ENCODE data around the gene FOXJ2.
"Not testable (repeated sequence)": the region's sequence is repeated elsewhere in the genome, so short reads cannot be mapped to it uniquely, and the experiment has no call there.

FOXJ2 gene

DNA sequence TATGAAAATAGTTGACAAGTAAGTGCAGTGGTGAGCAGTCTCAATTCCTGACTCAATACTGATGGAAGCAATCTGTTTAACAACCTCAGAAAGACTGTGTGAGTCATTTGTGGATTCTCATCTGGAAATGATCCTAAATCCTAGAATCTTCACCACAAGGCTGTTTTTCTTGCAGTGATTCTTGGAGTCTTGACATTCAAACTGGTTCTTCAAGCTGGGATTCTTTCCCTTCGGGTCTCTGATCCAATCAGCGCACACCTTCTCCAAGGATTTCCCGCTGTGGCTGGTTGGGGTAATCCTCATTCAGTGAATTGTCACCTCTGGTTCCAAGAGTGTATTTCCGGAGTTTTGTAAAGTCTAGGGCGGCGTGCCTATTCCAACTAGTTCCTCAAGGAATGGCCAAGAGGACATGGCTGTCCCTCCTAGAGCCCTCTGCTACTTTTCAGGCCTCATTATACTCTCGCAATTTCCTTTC is 37.7 kb upstream of the FOXJ2 start:
- no peak overlapping the region for H3K4me3 ChIP-seq (ENCODE audit: low read depth, low read length)
- DNase-seq (ENCODE audit: low read depth), result no peak
- TF ChIP-seq, protein P1, sequence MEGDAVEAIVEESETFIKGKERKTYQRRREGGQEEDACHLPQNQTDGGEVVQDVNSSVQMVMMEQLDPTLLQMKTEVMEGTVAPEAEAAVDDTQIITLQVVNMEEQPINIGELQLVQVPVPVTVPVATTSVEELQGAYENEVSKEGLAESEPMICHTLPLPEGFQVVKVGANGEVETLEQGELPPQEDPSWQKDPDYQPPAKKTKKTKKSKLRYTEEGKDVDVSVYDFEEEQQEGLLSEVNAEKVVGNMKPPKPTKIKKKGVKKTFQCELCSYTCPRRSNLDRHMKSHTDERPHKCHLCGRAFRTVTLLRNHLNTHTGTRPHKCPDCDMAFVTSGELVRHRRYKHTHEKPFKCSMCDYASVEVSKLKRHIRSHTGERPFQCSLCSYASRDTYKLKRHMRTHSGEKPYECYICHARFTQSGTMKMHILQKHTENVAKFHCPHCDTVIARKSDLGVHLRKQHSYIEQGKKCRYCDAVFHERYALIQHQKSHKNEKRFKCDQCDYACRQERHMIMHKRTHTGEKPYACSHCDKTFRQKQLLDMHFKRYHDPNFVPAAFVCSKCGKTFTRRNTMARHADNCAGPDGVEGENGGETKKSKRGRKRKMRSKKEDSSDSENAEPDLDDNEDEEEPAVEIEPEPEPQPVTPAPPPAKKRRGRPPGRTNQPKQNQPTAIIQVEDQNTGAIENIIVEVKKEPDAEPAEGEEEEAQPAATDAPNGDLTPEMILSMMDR (IDR thresholded peaks at IDR 0.05; ENCODE audit: insufficient read depth, low read depth, low read length, missing control alignments), result no peak

DNA sequence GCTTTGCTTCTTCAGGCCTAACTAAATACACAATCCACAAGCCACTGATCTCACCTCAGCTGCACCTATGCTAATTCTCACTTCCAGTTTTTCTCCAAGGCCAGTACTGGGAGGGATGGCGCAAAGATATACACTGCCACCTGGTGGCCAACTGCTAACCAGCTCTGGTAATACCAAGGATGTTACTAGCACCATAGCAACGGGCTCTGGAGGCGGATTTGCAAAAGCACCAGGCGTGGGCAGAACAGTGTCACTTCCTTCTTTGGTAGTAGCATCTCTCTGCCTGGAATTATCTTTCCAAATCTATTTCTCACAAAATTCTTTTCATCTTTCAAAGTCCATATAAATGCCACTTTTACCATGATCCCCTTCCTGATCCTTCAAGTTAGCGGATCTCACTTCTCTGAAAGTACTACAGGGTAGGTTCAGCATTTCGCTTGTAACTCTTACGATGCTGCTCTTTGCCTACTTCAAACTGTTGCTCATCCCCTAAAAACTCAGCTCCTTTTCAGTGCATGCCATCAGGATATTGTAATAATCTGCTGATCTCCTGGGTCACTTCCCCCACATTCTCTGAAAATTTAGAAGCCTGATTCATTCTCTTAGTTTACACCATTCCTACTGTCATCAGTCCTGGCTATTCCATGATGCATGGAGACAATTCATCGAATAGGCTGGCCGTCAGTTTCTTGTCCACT is 37.1 kb upstream of the FOXJ2 start:
- DNase-seq (ENCODE audit: low read depth), result peak; percentile 89
- no peak overlapping the region for H3K4me3 ChIP-seq (ENCODE audit: low read depth, low read length)
- TF ChIP-seq, protein P1 (IDR thresholded peaks at IDR 0.05; ENCODE audit: insufficient read depth, low read depth, low read length, missing control alignments), result peak; percentile 63

DNA sequence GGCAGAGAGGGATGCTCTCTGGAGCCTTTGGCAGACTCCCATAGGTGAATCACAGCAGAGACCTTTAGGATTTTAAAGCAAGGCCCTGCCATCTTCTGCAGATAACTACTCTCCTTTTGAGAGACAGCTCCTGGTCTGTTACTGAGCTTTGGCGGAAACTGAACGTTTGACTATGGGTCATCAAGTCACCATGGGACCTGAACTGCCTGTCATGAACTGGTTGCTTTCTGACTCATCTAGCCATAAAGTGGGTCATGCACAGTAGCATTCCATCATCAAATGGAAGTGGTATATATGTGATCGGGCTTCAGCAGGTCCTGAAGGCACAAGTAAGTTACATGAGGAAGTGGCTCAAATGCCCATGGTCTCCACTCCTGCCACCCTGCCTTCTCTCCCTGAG is 31.7 kb upstream of the FOXJ2 start:
- H3K4me3 ChIP-seq (ENCODE audit: low read depth, low read length), result not testable (repeated sequence)
- peak; percentile 20 for DNase-seq (ENCODE audit: low read depth)

DNA sequence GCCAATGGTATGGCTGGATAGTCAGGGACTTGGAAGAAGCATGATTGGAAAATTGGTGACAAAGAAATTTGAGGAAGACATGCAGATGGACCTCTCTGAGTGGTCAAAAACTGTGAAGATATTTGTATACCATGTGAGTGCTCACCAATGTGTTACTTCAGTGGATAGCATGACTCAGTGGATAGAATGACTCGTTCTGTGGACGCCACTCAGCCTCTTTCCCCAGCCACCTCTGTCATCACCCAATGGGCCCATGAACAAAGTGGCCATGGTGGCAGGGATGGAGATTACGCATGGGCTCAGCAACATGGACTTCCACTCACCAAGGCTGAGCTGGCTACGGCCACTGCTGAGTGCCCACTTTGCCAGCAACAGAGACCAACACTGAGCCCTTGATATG is 31.0 kb upstream of the FOXJ2 start:
- not testable (repeated sequence) for DNase-seq (ENCODE audit: low read depth); H3K4me3 ChIP-seq (ENCODE audit: low read depth, low read length)

DNA sequence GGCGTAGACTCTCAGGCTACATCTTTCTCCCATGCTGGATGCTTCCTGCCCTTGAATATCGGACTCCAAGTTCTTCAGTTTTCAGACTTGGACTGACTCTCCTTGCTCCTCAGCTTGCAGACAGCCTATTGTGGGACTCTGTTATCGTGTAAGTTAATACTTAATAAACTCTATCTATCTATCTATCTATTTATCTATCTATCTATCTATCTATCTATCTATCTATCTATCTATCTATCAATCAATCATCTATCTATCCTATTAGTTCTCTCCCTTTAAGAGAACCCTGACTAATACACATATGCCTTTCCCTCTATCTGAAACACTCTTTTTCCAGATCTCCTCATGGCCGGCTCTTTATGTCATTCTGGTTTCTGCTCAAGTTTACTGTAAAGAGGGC is 27.6 kb upstream of the FOXJ2 start:
- H3K4me3 ChIP-seq (ENCODE audit: low read depth, low read length); DNase-seq (ENCODE audit: low read depth): not testable (repeated sequence)

DNA sequence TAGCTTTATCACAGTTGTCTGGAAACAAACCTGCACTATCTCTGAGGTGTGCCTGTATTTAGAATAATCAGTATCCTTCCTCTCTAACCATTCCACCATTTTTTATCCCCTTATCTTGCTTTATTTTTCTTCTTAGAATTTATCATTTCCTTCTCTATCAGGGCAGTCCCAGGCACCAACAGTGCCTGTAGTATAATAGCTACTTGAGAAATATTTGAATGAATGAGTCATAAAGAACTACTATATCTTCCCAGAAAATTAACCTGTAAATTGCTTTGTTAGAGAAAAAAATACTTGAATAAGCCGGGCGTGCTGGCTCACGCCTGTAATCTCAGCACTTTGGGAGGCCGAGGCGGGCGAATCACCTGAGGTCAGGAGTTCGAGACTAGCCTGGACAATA is 21.2 kb upstream of the FOXJ2 start:
- no peak for DNase-seq (ENCODE audit: low read depth)
- TF ChIP-seq, protein P1 (IDR thresholded peaks at IDR 0.05; ENCODE audit: insufficient read depth, low read depth, low read length, missing control alignments), result no peak
- H3K4me3 ChIP-seq (ENCODE audit: low read depth, low read length), result no peak overlapping the region

DNA sequence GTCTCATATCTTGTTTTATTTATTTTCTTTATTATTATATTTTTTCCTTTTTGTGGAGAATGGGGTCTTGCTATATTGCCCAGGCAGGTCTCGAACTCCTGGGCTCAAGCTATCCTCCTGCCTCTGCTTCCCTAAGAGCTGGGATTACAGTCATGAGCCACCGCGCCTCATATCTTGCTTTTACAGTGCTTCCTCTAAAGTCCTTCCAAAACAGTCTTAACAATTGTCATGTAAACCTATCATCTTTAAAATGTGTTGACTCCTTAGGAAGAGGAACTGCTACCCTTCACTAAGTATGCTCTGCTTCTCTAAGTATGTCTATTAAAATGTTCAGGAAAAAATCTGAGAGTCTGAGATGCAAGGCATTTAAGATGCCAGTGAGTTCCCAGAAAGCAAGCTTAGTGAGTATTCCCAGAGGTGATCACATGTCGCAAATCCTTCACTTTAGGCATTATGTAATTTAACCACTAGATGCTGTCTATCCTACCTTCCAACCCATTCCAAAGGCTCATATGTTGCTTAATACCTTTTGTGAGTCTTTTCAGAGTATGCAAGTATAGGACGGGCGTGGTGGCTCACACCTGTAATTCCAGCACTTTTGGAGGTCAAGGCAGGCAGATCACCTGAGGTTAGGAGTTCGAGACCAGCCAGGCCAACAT is 19.7 kb upstream of the FOXJ2 start:
- TF ChIP-seq, protein P1 (IDR thresholded peaks at IDR 0.05; ENCODE audit: insufficient read depth, low read depth, low read length, missing control alignments), result no peak
- no peak for DNase-seq (ENCODE audit: low read depth)

DNA sequence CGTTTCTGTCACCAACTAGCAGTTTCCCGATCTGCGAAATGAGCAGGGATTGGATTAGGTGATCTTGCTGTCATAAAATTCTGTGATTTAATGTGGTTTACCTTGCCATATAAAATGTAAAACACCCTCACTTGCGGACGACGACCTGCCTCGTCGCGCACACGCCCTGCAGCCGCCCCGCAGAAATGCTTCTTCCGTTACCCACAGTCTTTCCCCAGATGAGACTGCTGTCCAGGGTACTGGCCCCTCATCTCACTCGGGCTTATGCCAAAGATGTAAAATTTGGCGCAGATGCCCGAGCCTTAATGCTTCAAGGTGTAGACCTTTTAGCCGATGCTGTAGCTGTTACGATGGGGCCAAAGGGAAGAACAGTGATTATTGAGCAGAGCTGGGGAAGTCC is 17.7 kb upstream of the FOXJ2 start:
- no peak for DNase-seq (ENCODE audit: low read depth)
- no peak overlapping the region for H3K4me3 ChIP-seq (ENCODE audit: low read depth, low read length)
- TF ChIP-seq, protein P1 (IDR thresholded peaks at IDR 0.05; ENCODE audit: insufficient read depth, low read depth, low read length, missing control alignments), result no peak

More for the DNA sequence above, 19.7 kb upstream of the FOXJ2 start:
- no peak overlapping the region for H3K4me3 ChIP-seq (ENCODE audit: low read depth, low read length)

DNA sequence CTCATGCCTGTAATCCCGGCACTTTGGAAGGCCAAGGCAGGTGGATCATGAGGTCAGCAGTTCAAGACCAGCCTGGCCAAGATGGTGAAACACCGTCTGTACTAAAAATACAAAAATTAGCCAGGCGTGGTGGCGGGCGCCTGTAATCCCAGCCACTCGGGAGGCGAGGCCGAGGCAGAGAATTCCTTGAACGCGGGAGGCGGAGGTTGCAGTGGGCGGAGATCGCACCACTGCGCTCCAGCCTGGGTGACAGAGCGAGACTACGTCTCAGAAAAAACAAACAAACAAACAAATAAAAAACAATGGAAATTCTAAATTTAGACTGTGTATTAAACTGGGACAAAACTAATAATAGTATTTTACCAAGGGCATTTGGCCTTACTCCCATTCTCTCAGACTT is 14.3 kb upstream of the FOXJ2 start:
- DNase-seq (ENCODE audit: low read depth); H3K4me3 ChIP-seq (ENCODE audit: low read depth, low read length): not testable (repeated sequence)

Measured in GM12865 (cell line).